ENCODE data around the gene G6PC2.

The G6PC2 gene

GRCh38 chr2:168956392-168956791 is 55.3 kb downstream of the G6PC2 start:
- Histone ChIP-seq H3K27me3 (replicated peaks; ENCODE audit: insufficient read depth, low read length) (no peaks in the 10 kb centered on the region), H3K9me3 (replicated peaks; ENCODE audit: insufficient read depth, low read length) (no peaks in the 10 kb centered on the region), H3K4me2 (ENCODE audit: low read depth, low read length) (no peak overlapping the region), H3K9ac (ENCODE audit: low read length) (no peak overlapping the region), H3K79me2 (ENCODE audit: low read length) (no peaks in the 10 kb centered on the region), H3K27ac (ENCODE audit: low read length) (no peak overlapping the region), H3K36me3 (replicated peaks; ENCODE audit: insufficient read depth, low read length) (no peaks in the 10 kb centered on the region), H3K4me1 (ENCODE audit: low read length) (no peaks in the 10 kb centered on the region), H3K4me3 (ENCODE audit: low read length) (no peak overlapping the region), H3K9me2 (replicated peaks; ENCODE audit: insufficient read depth, low read length) (no peaks in the 10 kb centered on the region), H3F3A (ENCODE audit: insufficient read depth, low read length) (no peaks in the 10 kb centered on the region), H4K20me1 (ENCODE audit: insufficient read depth, low read length) (no peaks in the 10 kb centered on the region), H2AFZ (ENCODE audit: low read length) (no peak overlapping the region)
- DNase-seq: no peak
- no peak for TF ChIP-seq CTCF (IDR thresholded peaks at IDR 0.05; ENCODE audit: low read length)
- no peak for TF ChIP-seq EZH2phosphoT487 (IDR thresholded peaks at IDR 0.05; ENCODE audit: low read length)
